RPMI8226 (cell line): ENCODE results near the gene C10orf67.
A peak's percentile ranks its signal among the peaks of the same experiment; 100 is the strongest.
"Not testable (repeated sequence)": the region's sequence is repeated elsewhere in the genome, so short reads cannot be mapped to it uniquely, and the experiment has no call there.

Experiments
- DNase-seq: peaks from one replicate; pipeline ENCODE4 v3.0.0-alpha.2; 2015

Gene C10orf67

GRCh38 chr10:23322082-23322481 lies 22.5 kb downstream of the C10orf67 start:
- no peak for DNase-seq

- DNase-seq = no peak
Observed at GRCh38 chr10:23319835-23320234, 24.8 kb downstream of the C10orf67 start.

- DNase-seq = no peak
Observed at GRCh38 chr10:23318359-23318758, 26.2 kb downstream of the C10orf67 start.

GRCh38 chr10:23317416-23317815 lies 27.2 kb downstream of the C10orf67 start:
- no peak for DNase-seq

- DNase-seq = no peak
Observed at GRCh38 chr10:23316406-23316805, 28.2 kb downstream of the C10orf67 start.

GRCh38 chr10:23315966-23316365 lies 28.6 kb downstream of the C10orf67 start:
- no peak for DNase-seq

- DNase-seq = peak; percentile 74
Observed at GRCh38 chr10:23314835-23315239, 29.8 kb downstream of the C10orf67 start.

GRCh38 chr10:23311034-23311433 lies 33.6 kb downstream of the C10orf67 start:
- no peak for DNase-seq

GRCh38 chr10:23310404-23310803 lies 34.2 kb downstream of the C10orf67 start:
- DNase-seq = no peak

- DNase-seq = not testable (repeated sequence)
Observed at GRCh38 chr10:23299961-23300360, 44.6 kb downstream of the C10orf67 start.

- peak; percentile 4 for DNase-seq
Observed at GRCh38 chr10:23294638-23295247, 49.9 kb downstream of the C10orf67 start.

GRCh38 chr10:23293973-23294590 lies 50.5 kb downstream of the C10orf67 start:
- no peak for DNase-seq

GRCh38 chr10:23293145-23293724 lies 51.4 kb downstream of the C10orf67 start:
- DNase-seq = peak; percentile 59

GRCh38 chr10:23291551-23292334 lies 52.9 kb downstream of the C10orf67 start:
- no peak for DNase-seq

GRCh38 chr10:23284674-23285335 lies 59.8 kb downstream of the C10orf67 start:
- no peak for DNase-seq

GRCh38 chr10:23284155-23284554 lies 60.4 kb downstream of the C10orf67 start:
- DNase-seq = no peak

GRCh38 chr10:23283680-23284079 lies 60.9 kb downstream of the C10orf67 start:
- DNase-seq = no peak

- no peak for DNase-seq
Observed at GRCh38 chr10:23281044-23281433, 63.6 kb downstream of the C10orf67 start.

- no peak for DNase-seq
Observed at GRCh38 chr10:23280419-23281043, 64.1 kb downstream of the C10orf67 start.

GRCh38 chr10:23275355-23275754 lies 69.2 kb downstream of the C10orf67 start:
- DNase-seq = no peak

GRCh38 chr10:23274179-23274578 lies 70.4 kb downstream of the C10orf67 start:
- DNase-seq = not testable (repeated sequence)

- DNase-seq = no peak
Observed at GRCh38 chr10:23270531-23270930, 74.1 kb downstream of the C10orf67 start.
